Measurements from ENCODE around the gene VSIG10. TPM values are rescaled to one million over a fixed set of nuclear protein-coding genes. Genes with fewer than 3 reads are reported as not detected.
"Not testable (repeated sequence)": the region's sequence is repeated elsewhere in the genome, so short reads cannot be mapped to it uniquely, and the experiment has no call there.

The VSIG10 gene
- polyA plus RNA-seq, 3 donors, result 1.5 to 2.3 (median 1.5) TPM

GRCh38 chr12:118022728-118023109 lies 81.1 kb downstream of the VSIG10 start:
- H4K20me1 ChIP-seq (ENCODE audit: insufficient read depth, low read length), result no peaks in the 10 kb centered on the region
- Mint-ChIP-seq H3K27me3 (ENCODE audit: low read depth in 3 of 3) (no peaks in the 10 kb centered on the region), H3K4me1 (peaks cover 2% of the 10 kb centered on the region), H3K36me3 (peaks cover 49 to 80% of the 10 kb centered on the region in 2 donors), H3K4me3 (no peak overlapping the region), H3K9me3 (no peaks in the 10 kb centered on the region), H3K27ac (peak overlapping the region in 1 of 7 donors; percentile 6)
- H3K4me3 ChIP-seq (replicated peaks in 1 of 3; ENCODE audit: low read depth in 2 of 3, low read length in 3 of 3), result no peak overlapping the region
- intact Hi-C loops (cut with micrococcal nuclease), result no loop called here
- no peak for DNase-seq
- TF ChIP-seq, protein P1, sequence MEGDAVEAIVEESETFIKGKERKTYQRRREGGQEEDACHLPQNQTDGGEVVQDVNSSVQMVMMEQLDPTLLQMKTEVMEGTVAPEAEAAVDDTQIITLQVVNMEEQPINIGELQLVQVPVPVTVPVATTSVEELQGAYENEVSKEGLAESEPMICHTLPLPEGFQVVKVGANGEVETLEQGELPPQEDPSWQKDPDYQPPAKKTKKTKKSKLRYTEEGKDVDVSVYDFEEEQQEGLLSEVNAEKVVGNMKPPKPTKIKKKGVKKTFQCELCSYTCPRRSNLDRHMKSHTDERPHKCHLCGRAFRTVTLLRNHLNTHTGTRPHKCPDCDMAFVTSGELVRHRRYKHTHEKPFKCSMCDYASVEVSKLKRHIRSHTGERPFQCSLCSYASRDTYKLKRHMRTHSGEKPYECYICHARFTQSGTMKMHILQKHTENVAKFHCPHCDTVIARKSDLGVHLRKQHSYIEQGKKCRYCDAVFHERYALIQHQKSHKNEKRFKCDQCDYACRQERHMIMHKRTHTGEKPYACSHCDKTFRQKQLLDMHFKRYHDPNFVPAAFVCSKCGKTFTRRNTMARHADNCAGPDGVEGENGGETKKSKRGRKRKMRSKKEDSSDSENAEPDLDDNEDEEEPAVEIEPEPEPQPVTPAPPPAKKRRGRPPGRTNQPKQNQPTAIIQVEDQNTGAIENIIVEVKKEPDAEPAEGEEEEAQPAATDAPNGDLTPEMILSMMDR (IDR thresholded peaks at IDR 0.05), result no peak
- H3K36me3 ChIP-seq (replicated peaks in 1 of 2; ENCODE audit: control insufficient read depth in 1 of 2, insufficient read depth in 2 of 2, low read length in 2 of 2), result peaks cover 43 to 71% of the 10 kb centered on the region in 2 donors
- no peak overlapping the region for H3K27ac ChIP-seq (ENCODE audit: low read depth in 1 of 2, low read length in 2 of 2)
- 83% methylated on average over 1 of the region's 3 CpGs for WGBS (ENCODE audit: insufficient coverage)
- no peak overlapping the region for H3K9ac ChIP-seq (ENCODE audit: insufficient read depth, low read length, poor library complexity, severe bottlenecking)
- no peak overlapping the region for H2AFZ ChIP-seq (ENCODE audit: insufficient read depth, low read depth, low read length, poor library complexity, severe bottlenecking)
- H3K4me1 ChIP-seq (ENCODE audit: control insufficient read depth in 1 of 2, insufficient read depth in 2 of 2, low read length in 2 of 2), result peaks cover 0 to 2% of the 10 kb centered on the region in 2 donors
- H3K4me2 ChIP-seq (replicated peaks; ENCODE audit: extremely low read depth, low read length, poor library complexity, severe bottlenecking), result no peak overlapping the region
- H3K79me2 ChIP-seq (ENCODE audit: insufficient read depth, low read length), result peaks cover 3% of the 10 kb centered on the region
- H3K9me3 ChIP-seq (replicated peaks in 1 of 2; ENCODE audit: control insufficient read depth in 1 of 2, insufficient read depth in 1 of 2, low read length in 2 of 2), result no peaks in the 10 kb centered on the region
- H3K27me3 ChIP-seq (ENCODE audit: control insufficient read depth in 2 of 2, insufficient read depth in 2 of 2, low read length in 2 of 2), result no peaks in the 10 kb centered on the region

GRCh38 chr12:118022097-118022727 lies 81.6 kb downstream of the VSIG10 start:
- DNase-seq; H3K9me3 Mint-ChIP-seq; H3K4me3 ChIP-seq (replicated peaks in 1 of 3; ENCODE audit: low read depth in 2 of 3, low read length in 3 of 3); H3K27ac ChIP-seq (ENCODE audit: low read depth in 1 of 2, low read length in 2 of 2); H3K9ac ChIP-seq (ENCODE audit: insufficient read depth, low read length, poor library complexity, severe bottlenecking); intact Hi-C loops (cut with micrococcal nuclease); H3K9me3 ChIP-seq (replicated peaks in 1 of 2; ENCODE audit: control insufficient read depth in 1 of 2, insufficient read depth in 1 of 2, low read length in 2 of 2); H4K20me1 ChIP-seq (ENCODE audit: insufficient read depth, low read length); H3K27me3 ChIP-seq (ENCODE audit: control insufficient read depth in 2 of 2, insufficient read depth in 2 of 2, low read length in 2 of 2); H2AFZ ChIP-seq (ENCODE audit: insufficient read depth, low read depth, low read length, poor library complexity, severe bottlenecking); H3K4me2 ChIP-seq (replicated peaks; ENCODE audit: extremely low read depth, low read length, poor library complexity, severe bottlenecking); H3K27me3 Mint-ChIP-seq (ENCODE audit: low read depth in 3 of 3); H3K4me1 Mint-ChIP-seq; H3K4me1 ChIP-seq (ENCODE audit: control insufficient read depth in 1 of 2, insufficient read depth in 2 of 2, low read length in 2 of 2); H3K4me3 Mint-ChIP-seq; H3K79me2 ChIP-seq (ENCODE audit: insufficient read depth, low read length): not testable (repeated sequence)
- peak overlapping the region in 2 of 7 donors; percentile 5 to 6 for H3K27ac Mint-ChIP-seq
- 100% methylated on average over 9 of the region's 13 CpGs for WGBS (ENCODE audit: insufficient coverage)
- H3K36me3 ChIP-seq (replicated peaks in 1 of 2; ENCODE audit: control insufficient read depth in 1 of 2, insufficient read depth in 2 of 2, low read length in 2 of 2), result peaks cover 39 to 66% of the 10 kb centered on the region in 2 donors
- peaks cover 49 to 75% of the 10 kb centered on the region in 2 donors for H3K36me3 Mint-ChIP-seq

All from CD14-positive monocyte (primary cell).